ENCODE results near the gene CNBP.

- no peak for TF ChIP-seq EZH2 (IDR thresholded peaks at IDR 0.05; ENCODE audit: insufficient read depth, poor library complexity, severe bottlenecking)
- TF ChIP-seq EZH2phosphoT487 (IDR thresholded peaks at IDR 0.05; ENCODE audit: insufficient read depth, low read depth) = no peak
These were observed 20.8 kb upstream of the CNBP start for GRCh38 chr3:129204473-129204872.

All from GM23248 (cell line).